ENCODE measurements around the gene CSNK1G3.

Gene CSNK1G3

DNA sequence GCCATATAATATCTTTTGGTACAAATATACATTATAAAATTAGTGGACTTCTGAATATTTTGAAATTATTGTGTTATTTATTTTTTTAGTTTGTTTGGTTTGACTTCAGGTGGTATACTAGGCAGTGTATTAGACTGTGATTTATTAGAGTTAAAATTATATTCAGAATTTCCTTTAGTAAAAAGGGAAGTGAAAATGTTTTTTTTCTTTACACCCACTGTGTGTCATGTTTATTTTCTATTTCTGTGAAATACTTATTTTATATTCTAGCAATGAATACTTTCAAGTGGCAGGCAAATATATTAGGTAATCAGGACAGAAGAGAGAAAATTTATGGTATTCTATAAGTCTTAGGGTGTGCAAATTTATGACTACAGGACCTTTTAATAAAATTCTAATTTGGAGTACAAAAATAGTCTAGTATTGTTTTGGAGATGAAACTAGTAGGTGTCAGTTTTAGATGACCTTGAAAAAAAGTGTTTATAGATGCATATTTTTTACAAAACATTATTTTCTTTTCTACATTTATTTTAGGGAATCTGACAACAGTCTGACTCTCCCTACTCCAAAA, 8.8 kb downstream of the CSNK1G3 start:
- Histone ChIP-seq H3K9me3 (ENCODE audit: low read depth, low read length) (no peaks in the 10 kb centered on the region), H3K4me3 (no peak overlapping the region), H3K27ac (no peak overlapping the region), H3K9ac (ENCODE audit: insufficient read length) (no peak overlapping the region), H3K36me3 (ENCODE audit: insufficient read depth, low read length) (no peaks in the 10 kb centered on the region)
- DNase-seq (ENCODE audit: low read depth, low spot score): no peak
- TF ChIP-seq POLR2AphosphoS5 (IDR thresholded peaks at IDR 0.05; ENCODE audit: borderline replicate concordance, low read depth, low read length) (no peak), FOXP2 (optimal IDR thresholded peaks at IDR 0.05; ENCODE audit: control extremely low read depth, extremely low read length, insufficient read depth) (no peak), EZH2 (IDR thresholded peaks at IDR 0.05) (no peak)

DNA sequence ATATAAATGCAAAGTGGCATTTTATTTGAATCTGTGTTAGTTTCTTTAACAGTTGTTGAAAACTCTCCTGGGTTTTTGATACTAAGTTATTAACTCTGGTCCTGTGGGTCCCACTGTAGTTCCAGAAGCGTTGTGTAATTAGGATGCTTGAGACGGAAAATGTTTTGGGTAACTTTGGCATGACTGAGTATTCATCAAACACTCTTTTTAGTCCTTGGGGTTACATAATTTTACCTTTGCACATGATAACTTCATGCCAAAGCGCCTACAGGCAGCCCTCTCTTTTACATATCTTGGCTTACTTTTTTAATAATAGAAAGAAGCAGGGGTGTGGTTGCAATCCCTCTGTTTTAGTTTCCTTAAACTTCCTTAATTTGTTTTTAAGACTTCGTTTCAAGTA, 12.2 kb downstream of the CSNK1G3 start:
- no peak for DNase-seq (ENCODE audit: low read depth, low spot score)
- H3K9me3 ChIP-seq (ENCODE audit: low read depth, low read length): no peaks in the 10 kb centered on the region
- no peak overlapping the region for H3K9ac ChIP-seq (ENCODE audit: insufficient read length)
- no peak overlapping the region for H3K27ac ChIP-seq
- H3K4me3 ChIP-seq: no peak overlapping the region
- no peaks in the 10 kb centered on the region for H3K36me3 ChIP-seq (ENCODE audit: insufficient read depth, low read length)
- TF ChIP-seq FOXP2 (optimal IDR thresholded peaks at IDR 0.05; ENCODE audit: control extremely low read depth, extremely low read length, insufficient read depth) (no peak), EZH2 (IDR thresholded peaks at IDR 0.05) (no peak), POLR2AphosphoS5 (IDR thresholded peaks at IDR 0.05; ENCODE audit: borderline replicate concordance, low read depth, low read length) (no peak)

DNA sequence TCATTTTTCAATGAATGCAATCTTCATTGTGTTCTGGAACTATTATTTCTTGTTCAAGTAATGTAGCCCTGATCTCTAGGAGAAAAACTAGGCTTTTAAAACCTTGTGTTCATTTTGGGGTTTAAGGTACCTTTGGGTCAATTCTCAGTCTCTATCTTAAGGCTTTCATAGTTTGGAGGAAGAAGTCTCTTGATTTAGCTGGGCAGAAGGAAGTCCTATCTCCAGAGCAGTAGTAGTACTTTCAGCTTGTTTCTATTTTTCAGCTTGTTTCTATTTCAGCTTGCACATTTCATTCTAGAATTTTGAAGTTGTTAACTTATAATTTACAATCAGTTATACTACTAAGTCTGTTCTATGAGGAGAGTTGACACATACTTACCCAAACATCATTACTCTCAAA, 15.2 kb downstream of the CSNK1G3 start:
- H3K27ac ChIP-seq: peak overlapping the region; percentile 14
- TF ChIP-seq FOXP2 (optimal IDR thresholded peaks at IDR 0.05; ENCODE audit: control extremely low read depth, extremely low read length, insufficient read depth): no peak
- no peak for TF ChIP-seq POLR2AphosphoS5 (IDR thresholded peaks at IDR 0.05; ENCODE audit: borderline replicate concordance, low read depth, low read length)
- no peak for TF ChIP-seq EZH2 (IDR thresholded peaks at IDR 0.05)
- no peak overlapping the region for H3K4me3 ChIP-seq
- no peak for DNase-seq (ENCODE audit: low read depth, low spot score)
- no peaks in the 10 kb centered on the region for H3K9me3 ChIP-seq (ENCODE audit: low read depth, low read length)
- H3K36me3 ChIP-seq (ENCODE audit: insufficient read depth, low read length): no peaks in the 10 kb centered on the region
- H3K9ac ChIP-seq (ENCODE audit: insufficient read length): no peak overlapping the region

DNA sequence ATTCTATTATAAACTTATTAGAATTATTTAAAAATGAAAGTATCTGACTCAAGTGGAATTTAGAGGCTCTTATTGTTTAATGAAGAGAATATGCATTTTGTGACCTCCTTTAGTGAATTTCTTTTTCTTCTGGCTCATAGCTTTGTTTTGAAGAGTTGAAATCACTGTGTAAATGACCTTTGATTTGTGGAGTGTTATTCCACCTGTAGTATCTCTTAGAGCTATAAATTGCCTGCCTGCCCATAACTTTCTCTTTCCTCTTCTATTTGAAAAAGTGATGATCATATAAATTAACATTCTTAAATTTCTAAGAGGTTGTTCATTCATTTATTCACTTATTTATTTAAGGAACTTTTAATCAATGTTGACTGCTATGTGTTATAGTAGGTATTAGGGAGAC, 16.1 kb downstream of the CSNK1G3 start:
- DNase-seq (ENCODE audit: low read depth, low spot score): no peak
- Histone ChIP-seq H3K9ac (ENCODE audit: insufficient read length) (no peak overlapping the region), H3K36me3 (ENCODE audit: insufficient read depth, low read length) (no peaks in the 10 kb centered on the region), H3K9me3 (ENCODE audit: low read depth, low read length) (no peaks in the 10 kb centered on the region), H3K27ac (no peak overlapping the region), H3K4me3 (no peak overlapping the region)
- TF ChIP-seq EZH2 (IDR thresholded peaks at IDR 0.05): no peak
- no peak for TF ChIP-seq FOXP2 (optimal IDR thresholded peaks at IDR 0.05; ENCODE audit: control extremely low read depth, extremely low read length, insufficient read depth)
- TF ChIP-seq POLR2AphosphoS5 (IDR thresholded peaks at IDR 0.05; ENCODE audit: borderline replicate concordance, low read depth, low read length): no peak

DNA sequence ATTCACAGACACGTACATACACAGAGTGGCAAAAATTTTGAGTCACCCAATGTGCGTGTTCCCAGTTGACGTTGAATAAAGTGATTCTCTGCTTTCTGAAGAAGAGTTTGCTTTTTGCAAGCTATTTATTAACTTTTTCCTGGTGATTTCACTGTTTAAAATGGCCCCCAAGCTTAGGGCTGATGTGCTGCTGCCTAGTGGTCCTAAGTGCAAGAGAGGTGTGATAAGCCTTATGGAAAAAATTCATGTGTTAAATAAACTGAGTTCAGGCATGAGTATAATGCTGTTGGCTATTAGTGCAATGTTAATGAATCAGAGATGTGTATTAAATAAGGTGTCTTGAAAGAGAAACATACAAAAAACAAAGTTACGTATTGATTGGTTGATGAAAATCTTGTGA, 16.9 kb downstream of the CSNK1G3 start:
- H3K36me3 ChIP-seq (ENCODE audit: insufficient read depth, low read length): no peaks in the 10 kb centered on the region
- TF ChIP-seq FOXP2 (optimal IDR thresholded peaks at IDR 0.05; ENCODE audit: control extremely low read depth, extremely low read length, insufficient read depth): no peak
- no peak for TF ChIP-seq POLR2AphosphoS5 (IDR thresholded peaks at IDR 0.05; ENCODE audit: borderline replicate concordance, low read depth, low read length)
- no peak for TF ChIP-seq EZH2 (IDR thresholded peaks at IDR 0.05)
- DNase-seq (ENCODE audit: low read depth, low spot score): no peak
- no peak overlapping the region for H3K27ac ChIP-seq
- no peak overlapping the region for H3K9ac ChIP-seq (ENCODE audit: insufficient read length)
- H3K4me3 ChIP-seq: no peak overlapping the region
- no peaks in the 10 kb centered on the region for H3K9me3 ChIP-seq (ENCODE audit: low read depth, low read length)

DNA sequence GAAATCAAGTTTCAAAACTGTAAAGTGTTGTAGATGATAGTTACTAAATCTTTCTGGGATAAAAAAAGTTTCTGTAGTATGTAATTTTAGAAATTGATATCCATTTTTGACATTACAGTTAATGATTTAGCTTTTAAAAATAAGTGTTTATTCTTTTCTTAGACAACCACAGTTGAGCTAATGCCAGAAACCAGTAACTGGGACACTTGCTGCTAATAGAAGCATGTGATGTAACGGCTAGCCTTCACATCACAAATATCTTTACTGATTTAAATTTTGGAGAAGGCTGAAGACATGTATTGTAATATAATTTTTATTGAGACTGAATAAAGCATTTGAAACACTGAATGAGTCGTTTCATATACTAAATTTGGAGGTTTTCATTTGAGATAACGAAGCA, 18.8 kb downstream of the CSNK1G3 start:
- DNase-seq (ENCODE audit: low read depth, low spot score): no peak
- peak overlapping the region; percentile 5; the same call in 1 of the 2 replicates for H3K27ac ChIP-seq
- no peaks in the 10 kb centered on the region for H3K36me3 ChIP-seq (ENCODE audit: insufficient read depth, low read length)
- H3K9ac ChIP-seq (ENCODE audit: insufficient read length): no peak overlapping the region
- TF ChIP-seq FOXP2 (optimal IDR thresholded peaks at IDR 0.05; ENCODE audit: control extremely low read depth, extremely low read length, insufficient read depth): no peak
- no peak for TF ChIP-seq EZH2 (IDR thresholded peaks at IDR 0.05)
- TF ChIP-seq POLR2AphosphoS5 (IDR thresholded peaks at IDR 0.05; ENCODE audit: borderline replicate concordance, low read depth, low read length): no peak
- no peak overlapping the region for H3K4me3 ChIP-seq
- H3K9me3 ChIP-seq (ENCODE audit: low read depth, low read length): no peaks in the 10 kb centered on the region

DNA sequence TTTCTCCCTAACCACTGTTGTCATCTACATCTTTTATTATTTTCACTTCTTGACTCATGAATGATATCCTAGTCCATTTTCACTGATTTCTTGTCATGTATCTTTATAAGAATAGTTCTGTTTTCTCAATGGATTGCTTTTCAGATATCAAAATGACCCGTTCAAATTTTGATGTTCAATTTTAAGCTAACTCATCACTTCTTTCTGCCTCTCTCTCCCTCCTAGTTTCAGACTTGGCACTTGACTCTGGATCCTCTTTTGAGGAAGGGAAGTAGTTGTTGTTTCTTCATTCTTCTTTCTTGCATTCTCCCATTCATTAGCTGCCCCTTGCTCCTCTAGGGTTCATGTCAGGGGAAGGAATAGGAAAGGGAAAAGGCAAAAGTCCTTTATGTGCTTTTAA, 23.7 kb downstream of the CSNK1G3 start:
- no peak for DNase-seq (ENCODE audit: low read depth, low spot score)
- H3K9ac ChIP-seq (ENCODE audit: insufficient read length): no peak overlapping the region
- no peak overlapping the region for H3K27ac ChIP-seq
- no peak overlapping the region for H3K4me3 ChIP-seq
- TF ChIP-seq EZH2 (IDR thresholded peaks at IDR 0.05): no peak
- TF ChIP-seq FOXP2 (optimal IDR thresholded peaks at IDR 0.05; ENCODE audit: control extremely low read depth, extremely low read length, insufficient read depth): no peak
- TF ChIP-seq POLR2AphosphoS5 (IDR thresholded peaks at IDR 0.05; ENCODE audit: borderline replicate concordance, low read depth, low read length): no peak
- no peaks in the 10 kb centered on the region for H3K36me3 ChIP-seq (ENCODE audit: insufficient read depth, low read length)
- H3K9me3 ChIP-seq (ENCODE audit: low read depth, low read length): no peaks in the 10 kb centered on the region

DNA sequence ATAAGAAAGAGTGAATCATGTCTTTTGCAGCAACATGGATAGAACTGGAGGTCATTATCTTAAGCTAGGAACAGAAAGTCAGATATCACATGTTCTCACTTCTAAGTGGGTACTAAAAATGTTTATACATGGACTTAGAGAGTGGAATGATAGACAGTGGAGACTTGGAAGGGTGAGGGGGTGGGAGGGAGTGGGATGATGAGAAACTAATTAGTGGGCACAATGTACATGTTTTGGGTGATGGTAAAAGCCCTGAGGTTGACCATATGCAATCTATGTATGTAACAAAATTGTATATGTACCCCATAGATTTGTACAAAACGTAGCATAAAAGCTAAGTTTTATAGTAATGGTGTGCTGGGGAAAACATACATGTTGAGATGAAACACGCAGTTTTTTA, 25.3 kb downstream of the CSNK1G3 start:
- no peak for DNase-seq (ENCODE audit: low read depth, low spot score)
- H3K27ac ChIP-seq: peak overlapping the region; percentile 88; the same call in 1 of the 2 replicates
- TF ChIP-seq FOXP2 (optimal IDR thresholded peaks at IDR 0.05; ENCODE audit: control extremely low read depth, extremely low read length, insufficient read depth) (no peak), POLR2AphosphoS5 (IDR thresholded peaks at IDR 0.05; ENCODE audit: borderline replicate concordance, low read depth, low read length) (no peak), EZH2 (IDR thresholded peaks at IDR 0.05) (no peak)
- no peak overlapping the region for H3K9ac ChIP-seq (ENCODE audit: insufficient read length)
- H3K4me3 ChIP-seq: no peak overlapping the region
- no peaks in the 10 kb centered on the region for H3K36me3 ChIP-seq (ENCODE audit: insufficient read depth, low read length)
- no peaks in the 10 kb centered on the region; the same call in 1 of the 2 replicates for H3K9me3 ChIP-seq (ENCODE audit: low read depth, low read length)

DNA sequence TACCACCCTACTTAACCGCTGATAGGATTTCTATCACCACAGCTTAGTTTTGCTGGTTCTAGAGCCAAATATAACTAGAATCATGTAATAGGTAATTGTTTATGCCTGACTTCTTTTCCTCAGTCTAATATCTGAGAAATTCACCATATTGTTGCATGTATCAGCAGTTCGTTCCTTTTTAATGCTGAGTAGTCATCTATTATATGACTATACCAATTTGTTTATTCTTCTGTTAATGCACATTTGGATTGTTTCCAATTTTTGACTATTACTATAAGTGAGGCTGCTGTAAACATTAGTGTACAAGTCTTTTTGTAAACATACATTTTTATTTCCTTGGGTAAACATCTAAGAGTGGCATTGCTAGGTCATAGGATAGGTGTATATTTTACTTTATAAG, 25.9 kb downstream of the CSNK1G3 start:
- peak overlapping the region; percentile 88 for H3K27ac ChIP-seq
- peak overlapping the region; percentile 1; the same call in 1 of the 2 replicates for H3K4me3 ChIP-seq
- DNase-seq (ENCODE audit: low read depth, low spot score): no peak
- H3K36me3 ChIP-seq (ENCODE audit: insufficient read depth, low read length): no peaks in the 10 kb centered on the region
- peak; percentile 22; the same call in 1 of the 2 replicates for TF ChIP-seq POLR2AphosphoS5 (IDR thresholded peaks at IDR 0.05; ENCODE audit: borderline replicate concordance, low read depth, low read length)
- TF ChIP-seq FOXP2 (optimal IDR thresholded peaks at IDR 0.05; ENCODE audit: control extremely low read depth, extremely low read length, insufficient read depth): no peak
- no peak overlapping the region for H3K9ac ChIP-seq (ENCODE audit: insufficient read length)
- no peaks in the 10 kb centered on the region; the same call in 1 of the 2 replicates for H3K9me3 ChIP-seq (ENCODE audit: low read depth, low read length)
